ES-I3 (cell line): ENCODE data around the gene NUAK1.

Experiments used
- H3K36me3 ChIP-seq: 2 replicates; pipeline ENCODE4 v1.6.1; 2013; ENCODE audit warnings: mild to moderate bottlenecking, low read length, control low read depth, moderate library complexity; ENCODE audit not compliant: insufficient read depth
- H3K4me1 ChIP-seq: 2 replicates; pipeline ENCODE4 v1.6.1; 2013; ENCODE audit warnings: mild to moderate bottlenecking, control low read depth, low read length; ENCODE audit not compliant: insufficient read depth
- H3K9ac ChIP-seq: 2 replicates; pipeline ENCODE4 v1.6.1; 2013; ENCODE audit warnings: low read depth, mild to moderate bottlenecking, low read length, moderate library complexity
- H3K9me3 ChIP-seq: 2 replicates; pipeline ENCODE4 v1.6.1; 2013; ENCODE audit warnings: mild to moderate bottlenecking, low read length, moderate library complexity; ENCODE audit not compliant: control insufficient read depth, insufficient read depth

Gene NUAK1

GRCh38 chr12:106013941-106014340 lies 124.8 kb downstream of the NUAK1 start:
- Histone ChIP-seq H3K36me3 (no peaks in the 10 kb centered on the region; the same call in 1 of the 2 replicates), H3K9ac (no peak overlapping the region), H3K9me3 (peaks cover 16% of the 10 kb centered on the region), H3K4me1 (no peaks in the 10 kb centered on the region)
